IPS-15b (cell line): Measurements from ENCODE around the gene HIVEP3.

Experiments used
- H3K27me3 ChIP-seq: one replicate; pipeline ENCODE4 v1.6.1; 2013; ENCODE audit warnings: low read length; ENCODE audit not compliant: control insufficient read depth, insufficient read depth
- H3K36me3 ChIP-seq: one replicate; pipeline ENCODE4 v1.6.1; 2013; ENCODE audit warnings: low read length; ENCODE audit not compliant: control insufficient read depth, insufficient read depth
- H3K4me1 ChIP-seq: one replicate; pipeline ENCODE4 v1.6.1; 2013; ENCODE audit warnings: mild to moderate bottlenecking, low read length; ENCODE audit not compliant: control insufficient read depth, insufficient read depth
- H3K4me3 ChIP-seq: one replicate; pipeline ENCODE4 v1.5.1; 2013; ENCODE audit warnings: low read depth, low read length
- H3K9ac ChIP-seq: one replicate; pipeline ENCODE4 v1.6.1; 2013; ENCODE audit warnings: low read depth, mild to moderate bottlenecking, low read length
- H3K9me3 ChIP-seq: one replicate; pipeline ENCODE4 v1.6.1; 2013; ENCODE audit warnings: mild to moderate bottlenecking, low read length; ENCODE audit not compliant: control insufficient read depth, insufficient read depth

The HIVEP3 gene

GRCh38 chr1:41482001-41482765 is 436.5 kb downstream of the HIVEP3 start:
- Histone ChIP-seq H3K4me1 (peaks cover 10% of the 10 kb centered on the region), H3K4me3 (no peak overlapping the region), H3K36me3 (no peaks in the 10 kb centered on the region), H3K9ac (no peak overlapping the region), H3K27me3 (no peaks in the 10 kb centered on the region), H3K9me3 (no peaks in the 10 kb centered on the region)

GRCh38 chr1:41481109-41481775 is 437.5 kb downstream of the HIVEP3 start:
- H3K9me3 ChIP-seq: no peaks in the 10 kb centered on the region
- H3K9ac ChIP-seq: no peak overlapping the region
- no peaks in the 10 kb centered on the region for H3K27me3 ChIP-seq
- peaks cover 5% of the 10 kb centered on the region for H3K4me1 ChIP-seq
- no peaks in the 10 kb centered on the region for H3K36me3 ChIP-seq
- no peak overlapping the region for H3K4me3 ChIP-seq

- Histone ChIP-seq H3K36me3 (no peaks in the 10 kb centered on the region), H3K4me1 (no peaks in the 10 kb centered on the region), H3K27me3 (no peaks in the 10 kb centered on the region), H3K4me3 (no peak overlapping the region), H3K9ac (no peak overlapping the region), H3K9me3 (no peaks in the 10 kb centered on the region)
Measured at GRCh38 chr1:41480204-41481108, 438.3 kb downstream of the HIVEP3 start.

GRCh38 chr1:41479808-41480160 is 438.9 kb downstream of the HIVEP3 start:
- Histone ChIP-seq H3K4me1 (no peaks in the 10 kb centered on the region), H3K4me3 (no peak overlapping the region), H3K36me3 (no peaks in the 10 kb centered on the region), H3K9ac (no peak overlapping the region), H3K9me3 (no peaks in the 10 kb centered on the region), H3K27me3 (no peaks in the 10 kb centered on the region)

GRCh38 chr1:41479000-41479807 is 439.5 kb downstream of the HIVEP3 start:
- Histone ChIP-seq H3K4me3 (no peak overlapping the region), H3K9me3 (no peaks in the 10 kb centered on the region), H3K9ac (no peak overlapping the region), H3K4me1 (no peaks in the 10 kb centered on the region), H3K36me3 (no peaks in the 10 kb centered on the region), H3K27me3 (no peaks in the 10 kb centered on the region)

- H3K4me3 ChIP-seq: no peak overlapping the region
- H3K27me3 ChIP-seq: no peaks in the 10 kb centered on the region
- H3K9me3 ChIP-seq: no peaks in the 10 kb centered on the region
- H3K9ac ChIP-seq: no peak overlapping the region
- H3K4me1 ChIP-seq: no peaks in the 10 kb centered on the region
- no peaks in the 10 kb centered on the region for H3K36me3 ChIP-seq
Measured at GRCh38 chr1:41478118-41478748, 440.5 kb downstream of the HIVEP3 start.

GRCh38 chr1:41476807-41477361 is 441.8 kb downstream of the HIVEP3 start:
- Histone ChIP-seq H3K36me3 (no peaks in the 10 kb centered on the region), H3K9ac (no peak overlapping the region), H3K4me3 (no peak overlapping the region), H3K4me1 (no peaks in the 10 kb centered on the region), H3K9me3 (no peaks in the 10 kb centered on the region), H3K27me3 (no peaks in the 10 kb centered on the region)

GRCh38 chr1:41475859-41476567 is 442.7 kb downstream of the HIVEP3 start:
- Histone ChIP-seq H3K4me1 (no peaks in the 10 kb centered on the region), H3K9me3 (no peaks in the 10 kb centered on the region), H3K36me3 (no peaks in the 10 kb centered on the region), H3K9ac (no peak overlapping the region), H3K4me3 (no peak overlapping the region), H3K27me3 (no peaks in the 10 kb centered on the region)

GRCh38 chr1:41475346-41475745 is 443.4 kb downstream of the HIVEP3 start:
- Histone ChIP-seq H3K9me3 (no peaks in the 10 kb centered on the region), H3K36me3 (no peaks in the 10 kb centered on the region), H3K9ac (no peak overlapping the region), H3K4me1 (no peaks in the 10 kb centered on the region), H3K4me3 (no peak overlapping the region), H3K27me3 (no peaks in the 10 kb centered on the region)

- H3K9ac ChIP-seq: no peak overlapping the region
Measured at GRCh38 chr1:41474490-41475271, 444.0 kb downstream of the HIVEP3 start.

More at GRCh38 chr1:41474490-41475271, 444.0 kb downstream of the HIVEP3 start:
- no peaks in the 10 kb centered on the region for H3K36me3 ChIP-seq
- H3K4me1 ChIP-seq: no peaks in the 10 kb centered on the region
- H3K9me3 ChIP-seq: no peaks in the 10 kb centered on the region
- no peak overlapping the region for H3K4me3 ChIP-seq
- no peaks in the 10 kb centered on the region for H3K27me3 ChIP-seq
